ENCODE results near the gene CYTL1. TPM values are rescaled to one million over a fixed set of nuclear protein-coding genes. Genes with fewer than 3 reads are reported as not detected.
"Not testable (repeated sequence)": the region's sequence is repeated elsewhere in the genome, so short reads cannot be mapped to it uniquely, and the experiment has no call there.

The CYTL1 gene
- total RNA-seq, 1 experiment from 2014 or later = not detected

GRCh38 chr4:5004496-5004895 is 14.8 kb downstream of the CYTL1 start:
- no peak for DNase-seq (ENCODE audit: extremely low read depth, low read depth)

- DNase-seq (ENCODE audit: extremely low read depth, low read depth) = no peak
Measured at GRCh38 chr4:5003918-5004317, 15.3 kb downstream of the CYTL1 start.

- no peak for DNase-seq (ENCODE audit: extremely low read depth, low read depth)
Measured at GRCh38 chr4:5003372-5003857, 15.8 kb downstream of the CYTL1 start.

DNA sequence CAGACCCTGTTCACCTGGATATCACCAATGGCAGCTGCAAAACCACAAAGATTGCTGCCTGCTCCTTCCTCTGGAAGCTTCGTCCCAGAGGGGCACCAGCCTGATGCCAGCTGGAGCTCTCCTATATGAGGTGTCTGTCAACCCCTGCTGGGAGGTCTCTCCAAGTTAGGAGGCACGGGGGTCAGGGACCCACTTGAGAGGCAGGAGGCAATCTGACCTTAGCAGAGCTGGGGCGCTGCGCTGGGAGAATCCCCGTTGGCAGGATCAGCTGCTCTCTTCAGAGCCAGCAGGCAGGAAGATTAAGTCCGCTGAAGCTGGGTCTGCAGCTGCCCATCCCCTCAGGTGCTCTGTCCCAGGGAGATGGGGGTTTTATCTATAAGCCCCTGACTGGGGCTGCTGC is 17.6 kb downstream of the CYTL1 start:
- DNase-seq (ENCODE audit: extremely low read depth, low read depth) = not testable (repeated sequence)

DNA sequence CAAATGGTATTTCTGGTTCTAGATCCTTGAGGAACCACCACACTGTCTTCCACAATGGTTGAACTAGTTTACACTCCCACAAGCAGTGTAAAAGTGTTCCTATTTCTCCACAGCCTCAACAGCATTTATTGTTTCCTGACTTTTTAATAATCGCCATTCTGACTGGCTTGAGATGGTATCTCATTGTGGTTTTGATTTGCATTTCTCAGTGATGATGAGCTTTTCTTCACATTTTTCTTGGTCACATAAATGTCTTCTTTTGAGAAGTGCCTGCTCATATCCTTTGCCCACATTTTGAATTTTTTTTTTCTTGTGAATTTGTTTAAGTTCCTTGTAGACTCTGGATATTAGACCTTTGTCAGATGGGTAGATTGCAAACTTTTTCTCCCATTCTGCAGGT is 22.3 kb downstream of the CYTL1 start:
- DNase-seq (ENCODE audit: extremely low read depth, low read depth) = not testable (repeated sequence)

GRCh38 chr4:4995908-4996265 is 23.4 kb downstream of the CYTL1 start:
- DNase-seq (ENCODE audit: extremely low read depth, low read depth) = no peak

- peak; percentile 53 for DNase-seq (ENCODE audit: extremely low read depth, low read depth)
Measured at GRCh38 chr4:4995103-4995907, 24.0 kb downstream of the CYTL1 start.

- DNase-seq (ENCODE audit: extremely low read depth, low read depth) = no peak
Measured at GRCh38 chr4:4994312-4995097, 24.8 kb downstream of the CYTL1 start.

- DNase-seq (ENCODE audit: extremely low read depth, low read depth) = no peak
Measured at GRCh38 chr4:4992833-4993232, 26.4 kb downstream of the CYTL1 start.

GRCh38 chr4:4991541-4992099 is 27.6 kb downstream of the CYTL1 start:
- DNase-seq (ENCODE audit: extremely low read depth, low read depth) = no peak

- DNase-seq (ENCODE audit: extremely low read depth, low read depth) = peak; percentile 47
Measured at GRCh38 chr4:4990857-4991540, 28.3 kb downstream of the CYTL1 start.

DNA sequence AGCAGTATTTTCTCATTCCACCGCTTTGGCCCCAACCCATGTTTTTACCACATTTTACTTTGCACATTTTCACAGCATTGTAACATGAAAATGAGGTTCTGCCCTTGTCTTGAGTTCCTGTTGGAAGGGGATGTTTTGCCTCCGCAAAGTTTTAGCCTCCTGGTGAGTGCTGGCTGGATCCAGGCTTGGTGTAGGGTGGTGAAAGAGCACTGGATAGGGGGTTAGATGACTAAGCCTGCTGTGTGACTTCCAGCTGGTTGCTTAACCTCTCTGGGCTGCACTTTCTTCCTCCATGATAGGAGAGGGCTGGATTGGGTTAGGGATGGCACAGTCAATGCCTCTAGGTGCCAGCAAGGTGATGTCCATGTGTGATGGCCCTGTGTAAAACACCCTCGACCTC is 28.9 kb downstream of the CYTL1 start:
- DNase-seq (ENCODE audit: extremely low read depth, low read depth) = no peak

DNA sequence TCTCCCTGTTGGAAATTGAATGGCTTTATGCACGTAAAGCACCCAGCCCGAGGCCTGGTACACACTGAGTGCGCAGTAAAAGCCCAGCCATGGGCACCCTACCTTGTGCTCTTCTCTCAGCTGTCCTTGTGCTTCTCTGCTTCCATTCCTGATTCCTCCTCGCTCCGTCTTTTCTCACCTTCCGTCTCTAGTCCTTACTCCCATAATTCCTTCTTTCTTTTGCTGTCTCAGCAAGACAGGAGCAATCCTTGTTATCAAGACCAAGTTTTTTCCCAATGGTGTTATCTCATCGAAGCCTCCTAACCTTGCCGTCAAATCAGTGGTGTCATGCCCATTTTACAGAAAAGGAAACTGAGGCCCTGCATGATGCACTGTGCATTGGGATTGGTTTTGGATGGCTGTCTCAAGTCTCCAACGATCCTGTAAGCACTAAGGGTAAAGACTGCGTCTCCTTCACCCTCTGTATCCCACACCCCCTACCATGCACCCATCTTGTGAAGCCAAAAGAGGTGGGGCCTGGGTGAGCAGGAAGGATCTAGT is 30.1 kb downstream of the CYTL1 start:
- no peak for DNase-seq (ENCODE audit: extremely low read depth, low read depth)

DNA sequence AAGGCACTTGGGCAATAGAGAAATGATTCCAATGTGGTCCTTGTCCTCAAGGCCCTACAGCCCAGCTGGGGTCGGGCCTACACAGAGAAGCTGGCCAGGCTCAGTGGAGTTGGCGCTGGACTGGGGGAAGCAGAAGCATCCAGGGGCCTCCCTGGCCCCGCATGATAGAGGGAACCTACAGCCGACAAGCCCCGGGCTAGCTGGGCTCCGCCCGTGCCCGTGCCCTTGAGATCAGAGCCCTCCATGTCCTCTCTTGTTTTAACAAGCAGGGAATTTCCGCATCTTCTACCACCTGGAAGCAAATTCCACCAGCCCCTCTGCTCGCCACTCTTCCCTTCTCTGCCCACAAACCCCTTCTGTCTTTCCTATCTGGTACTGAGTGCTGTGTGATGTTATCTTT is 31.6 kb downstream of the CYTL1 start:
- no peak for DNase-seq (ENCODE audit: extremely low read depth, low read depth)

DNA sequence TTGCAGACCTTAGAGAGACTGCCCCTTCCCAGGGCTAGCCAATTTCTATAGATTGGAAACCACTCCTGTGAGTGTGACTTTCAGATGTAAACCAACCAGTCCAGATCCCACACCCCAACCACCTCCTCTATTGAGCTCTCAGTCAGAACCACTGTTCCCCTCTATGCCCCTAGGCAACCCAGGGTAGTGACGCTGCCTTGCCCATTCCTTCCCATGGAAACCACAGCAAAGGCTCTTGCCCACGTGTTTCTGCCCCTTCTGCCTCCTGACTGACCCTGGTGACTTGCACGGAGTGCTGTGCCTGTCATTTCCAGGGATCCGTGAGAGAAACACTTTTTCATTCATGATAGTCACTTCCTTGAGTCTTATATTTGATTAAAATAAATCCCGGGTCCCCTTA is 32.4 kb downstream of the CYTL1 start:
- DNase-seq (ENCODE audit: extremely low read depth, low read depth) = no peak

DNA sequence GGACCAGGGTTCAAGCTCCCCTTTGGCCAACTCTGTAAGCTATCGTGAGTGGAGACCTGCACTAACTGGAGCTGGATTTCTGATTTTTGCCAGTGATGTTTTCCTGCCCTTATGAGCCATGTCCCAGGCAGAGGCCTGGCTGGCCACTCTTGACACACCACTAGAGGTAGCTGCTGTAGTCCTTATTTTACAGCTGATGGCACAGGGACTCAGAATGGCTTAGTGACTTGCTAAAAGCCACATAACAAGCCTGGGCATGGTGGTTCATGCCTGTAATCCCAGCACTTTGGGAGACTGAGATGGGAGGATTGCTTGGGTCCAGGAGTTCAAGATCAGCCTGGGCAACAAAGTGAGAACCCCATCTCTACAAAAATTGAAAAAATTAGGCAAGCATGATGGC is 33.4 kb downstream of the CYTL1 start:
- DNase-seq (ENCODE audit: extremely low read depth, low read depth) = no peak

GRCh38 chr4:4985036-4985435 is 34.2 kb downstream of the CYTL1 start:
- DNase-seq (ENCODE audit: extremely low read depth, low read depth) = no peak

- no peak for DNase-seq (ENCODE audit: extremely low read depth, low read depth)
Measured at GRCh38 chr4:4984186-4984585, 35.1 kb downstream of the CYTL1 start.

DNA sequence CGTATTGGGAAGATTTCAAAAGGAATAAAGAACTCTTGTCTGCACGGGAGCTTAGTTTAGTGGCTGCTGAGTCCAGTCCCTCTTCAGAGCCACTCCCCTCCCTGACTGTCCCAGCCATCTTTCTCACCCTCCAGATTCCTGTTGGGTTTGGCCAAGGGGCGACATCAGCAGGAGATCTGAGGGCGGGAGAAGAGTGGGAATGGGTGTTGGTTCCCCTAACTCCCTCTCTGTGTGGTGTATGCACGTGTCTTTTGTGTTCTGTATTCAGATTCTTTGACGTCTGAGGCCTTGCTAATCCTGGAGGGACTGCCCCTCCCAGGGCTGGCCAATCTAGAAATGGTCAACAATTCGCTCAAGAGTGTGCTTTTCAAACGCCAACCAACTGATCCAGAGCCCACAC is 37.4 kb downstream of the CYTL1 start:
- DNase-seq (ENCODE audit: extremely low read depth, low read depth) = no peak

GRCh38 chr4:4981427-4981826 is 37.8 kb downstream of the CYTL1 start:
- DNase-seq (ENCODE audit: extremely low read depth, low read depth) = no peak
